ENCODE results near the gene SLC25A1. TPM values are rescaled to one million over a fixed set of nuclear protein-coding genes. Genes with fewer than 3 reads are reported as not detected.

The SLC25A1 gene
- total and polyA plus RNA-seq, 10 of the 15 experiments (the other 5 are each of a cell fraction or from before 2014, with no cell fraction given): 2.3 to 79.0 (median 30.3) TPM

DNA sequence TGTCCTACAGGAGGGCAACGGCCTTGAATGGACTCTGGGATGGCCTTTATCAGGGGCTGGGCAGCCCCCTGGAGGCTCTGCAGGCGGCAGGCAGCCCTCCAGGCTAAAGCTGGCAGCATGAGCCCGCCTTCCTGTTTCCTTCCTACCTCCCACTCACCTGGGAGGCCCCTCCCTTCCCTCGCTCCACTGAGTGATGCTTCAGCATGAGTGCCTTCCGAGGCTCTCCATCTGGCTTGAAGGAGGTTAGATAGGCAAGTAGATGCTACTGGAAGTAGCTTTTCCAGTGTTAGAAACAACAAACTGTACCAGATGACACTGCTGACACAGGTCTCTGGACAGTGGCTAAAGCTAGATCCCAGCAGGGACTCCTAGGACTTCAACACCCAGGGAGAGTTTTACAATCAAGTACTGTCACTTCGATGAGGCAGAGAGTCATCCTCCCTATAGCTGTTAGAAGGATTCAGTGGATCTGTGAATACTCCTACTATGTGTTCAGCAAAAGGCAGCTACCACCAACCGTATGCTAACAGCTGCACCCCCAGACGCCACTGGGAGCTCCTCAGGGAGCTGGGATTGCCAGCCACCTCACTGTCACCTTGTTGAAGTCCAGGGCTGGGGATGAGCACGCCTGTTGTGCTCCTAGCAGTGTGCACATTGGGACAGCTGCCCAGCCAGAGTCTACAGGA is 4.1 kb upstream of the SLC25A1 start:
- CTCF ChIA-PET: interaction anchor here (0.8 to 1.1 kb wide), 3 partner anchors 276 to 294 kb away, joined by 3 to 4 read pairs (median 3); no protein-coding TSS in a partner anchor
- FAIRE-seq (no peak), DNase-seq (ENCODE audit: low read depth, low spot score) (no peak), ATAC-seq (no peak)
- H3K36me3 ChIP-seq (ENCODE audit: control insufficient read depth in 2 of 2, insufficient read depth in 2 of 2, low read length in 1 of 2): no peaks in the 10 kb centered on the region
- peaks cover 0 to 1% of the 10 kb centered on the region in 2 experiments; a peak in 1 of 4 replicates for H3K27me3 ChIP-seq (replicated peaks in 1 of 2; ENCODE audit: control insufficient read depth in 2 of 2, insufficient read depth in 2 of 2, low read length in 1 of 2)
- H3K27ac ChIP-seq (ENCODE audit: control insufficient read depth, insufficient read depth): no peak overlapping the region
- SMC1A ChIA-PET (ENCODE audit: uncharacterized antibody, unreplicated experiment): interaction anchor here (1.0 kb wide), 1 partner anchor 295 kb away, joined by 3 read pairs; no protein-coding TSS in a partner anchor
- intact Hi-C loops (cut with micrococcal nuclease; ENCODE audit: unreplicated experiment): no loop called here
- RAD21 ChIA-PET (ENCODE audit: unreplicated experiment): interaction anchor here (1.0 to 1.3 kb wide), 2 partner anchors 13 to 109 kb away, joined by 3 read pairs; partner anchors contain the start of gene CLTCL1
- peak overlapping the region; percentile 19 for H3K4me2 ChIP-seq (ENCODE audit: control insufficient read depth, insufficient read depth)
- H3K79me2 ChIP-seq (ENCODE audit: control insufficient read depth, insufficient read depth, low read length): peaks cover 5% of the 10 kb centered on the region
- H3K4me3 ChIP-seq: no peak overlapping the region
- BruUV-seq (replicated peaks): no TSS peak
- 6% methylated on average over 9 of the region's 9 CpGs for WGBS (ENCODE audit: insufficient coverage, insufficient replicate concordance, low lambda C conversion rate, missing lambda C conversion rate)
- in situ Hi-C loops (cut with MboI): loop anchor here (5.0 kb wide), 1 partner anchor 110 kb away; the partner anchor contains the start of gene CLTCL1
- H3K4me1 ChIP-seq (ENCODE audit: control insufficient read depth, insufficient read depth, low read length): peaks cover 9% of the 10 kb centered on the region; the same call in 1 of the 2 replicates
- H4K20me1 ChIP-seq (ENCODE audit: control insufficient read depth, insufficient read depth): no peaks in the 10 kb centered on the region
- no peaks in the 10 kb centered on the region for H3K9me3 ChIP-seq (replicated peaks; ENCODE audit: control insufficient read depth, insufficient read depth, low read length)
- POLR2A ChIA-PET: no interaction called here
- TF ChIP-seq, protein P1, sequence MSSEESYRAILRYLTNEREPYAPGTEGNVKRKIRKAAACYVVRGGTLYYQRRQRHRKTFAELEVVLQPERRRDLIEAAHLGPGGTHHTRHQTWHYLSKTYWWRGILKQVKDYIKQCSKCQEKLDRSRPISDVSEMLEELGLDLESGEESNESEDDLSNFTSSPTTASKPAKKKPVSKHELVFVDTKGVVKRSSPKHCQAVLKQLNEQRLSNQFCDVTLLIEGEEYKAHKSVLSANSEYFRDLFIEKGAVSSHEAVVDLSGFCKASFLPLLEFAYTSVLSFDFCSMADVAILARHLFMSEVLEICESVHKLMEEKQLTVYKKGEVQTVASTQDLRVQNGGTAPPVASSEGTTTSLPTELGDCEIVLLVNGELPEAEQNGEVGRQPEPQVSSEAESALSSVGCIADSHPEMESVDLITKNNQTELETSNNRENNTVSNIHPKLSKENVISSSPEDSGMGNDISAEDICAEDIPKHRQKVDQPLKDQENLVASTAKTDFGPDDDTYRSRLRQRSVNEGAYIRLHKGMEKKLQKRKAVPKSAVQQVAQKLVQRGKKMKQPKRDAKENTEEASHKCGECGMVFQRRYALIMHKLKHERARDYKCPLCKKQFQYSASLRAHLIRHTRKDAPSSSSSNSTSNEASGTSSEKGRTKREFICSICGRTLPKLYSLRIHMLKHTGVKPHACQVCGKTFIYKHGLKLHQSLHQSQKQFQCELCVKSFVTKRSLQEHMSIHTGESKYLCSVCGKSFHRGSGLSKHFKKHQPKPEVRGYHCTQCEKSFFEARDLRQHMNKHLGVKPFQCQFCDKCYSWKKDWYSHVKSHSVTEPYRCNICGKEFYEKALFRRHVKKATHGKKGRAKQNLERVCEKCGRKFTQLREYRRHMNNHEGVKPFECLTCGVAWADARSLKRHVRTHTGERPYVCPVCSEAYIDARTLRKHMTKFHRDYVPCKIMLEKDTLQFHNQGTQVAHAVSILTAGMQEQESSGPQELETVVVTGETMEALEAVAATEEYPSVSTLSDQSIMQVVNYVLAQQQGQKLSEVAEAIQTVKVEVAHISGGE (CRISPR knock-in tag; IDR thresholded peaks at IDR 0.05): no peak
- TF ChIP-seq NR2C1 (IDR thresholded peaks at IDR 0.05) (no peak), IKZF1 (conservative IDR thresholded peaks at IDR 0.05) (no peak), SIN3A (IDR thresholded peaks at IDR 0.05; ENCODE audit: low read depth, low read length) (no peak), EZH2 (IDR thresholded peaks at IDR 0.05; ENCODE audit: borderline replicate concordance, control insufficient read depth, low read depth, low read length) (no peak), POU2F2 (IDR thresholded peaks at IDR 0.05; ENCODE audit: borderline replicate concordance, low read depth, low read length) (no peak), SP1 (IDR thresholded peaks at IDR 0.05; ENCODE audit: low read depth, low read length) (no peak), NRF1 (conservative IDR thresholded peaks at IDR 0.05; ENCODE audit: low read depth, low read length) (no peak)
- no peak overlapping the region for H3K9ac ChIP-seq (ENCODE audit: control insufficient read depth, insufficient read depth, low read length)
- H2AFZ ChIP-seq (ENCODE audit: control insufficient read depth, low read depth, low read length): no peak overlapping the region

Measured in GM12878 (cell line).